Renal cortex interstitium (tissue), 11 donors: ENCODE data around the gene UNC13A. TPM values are rescaled to one million over a fixed set of nuclear protein-coding genes. Genes with fewer than 3 reads are reported as not detected.
"Not testable (repeated sequence)": the region's sequence is repeated elsewhere in the genome, so short reads cannot be mapped to it uniquely, and the experiment has no call there.

Source experiments
- DNase-seq, 11 donors: peaks; one replicate each; pipeline ENCODE4 v3.0.0-alpha.2; 2013; ENCODE audit warnings: low read depth in 9 of 11, low spot score in 4 of 11; ENCODE audit errors: extremely low read depth in 1 of 11
- polyA plus RNA-seq, 3 donors: library from polyadenylated mRNA; unstranded; fragments of 120-200 nt; gene quantifications; one replicate each; pipeline ENCODE4 v1.2.1, GENCODE V29; 2013; ENCODE audit not compliant: insufficient read length in 3 of 3

Gene UNC13A
- polyA plus RNA-seq, 3 donors = 0.18 to 0.26 (median 0.19) TPM

DNA sequence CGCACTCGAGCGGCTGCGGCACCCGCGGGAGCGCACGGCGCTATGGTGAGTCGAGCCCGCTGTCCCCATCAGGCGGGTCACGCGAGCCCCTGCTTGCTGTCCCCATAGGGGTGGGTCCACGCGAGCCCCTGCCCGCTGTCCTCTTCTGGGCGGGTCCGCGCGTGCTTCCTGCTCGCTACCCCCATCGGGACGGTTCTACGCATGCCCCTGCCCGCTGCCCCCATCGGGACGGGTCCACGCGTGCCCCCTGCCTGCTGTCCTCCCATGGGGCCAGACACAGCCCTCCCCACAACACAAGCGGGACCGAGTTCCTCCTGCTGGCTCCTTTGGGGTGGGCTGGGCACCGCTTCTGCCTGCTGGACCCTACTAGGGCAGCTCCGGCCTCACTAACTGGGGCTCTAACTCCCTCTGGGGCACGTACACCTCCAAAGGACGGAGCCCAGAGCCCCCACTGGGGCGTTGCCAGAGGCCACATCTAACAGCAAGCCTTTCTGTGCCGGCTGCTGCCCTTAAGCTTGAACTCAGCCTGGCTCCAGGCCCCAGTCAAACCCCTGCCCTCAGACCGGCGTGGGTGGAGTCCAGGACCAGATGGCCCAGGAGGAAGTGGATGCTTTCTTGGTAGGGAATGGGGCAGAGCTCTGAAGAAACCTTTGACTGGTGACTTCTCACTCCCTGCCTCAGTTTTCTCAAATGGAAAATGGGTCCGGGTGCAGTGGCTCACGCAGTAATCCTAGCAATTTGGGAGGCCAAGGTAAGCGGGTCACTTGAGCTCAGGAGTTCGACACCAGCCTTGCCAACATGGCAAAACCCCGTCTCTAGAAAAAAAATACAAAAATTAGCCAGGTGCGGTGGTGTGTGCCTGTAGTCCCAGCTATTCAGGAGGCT is 132.0 kb downstream of the UNC13A start:
- DNase-seq = no peak

DNA sequence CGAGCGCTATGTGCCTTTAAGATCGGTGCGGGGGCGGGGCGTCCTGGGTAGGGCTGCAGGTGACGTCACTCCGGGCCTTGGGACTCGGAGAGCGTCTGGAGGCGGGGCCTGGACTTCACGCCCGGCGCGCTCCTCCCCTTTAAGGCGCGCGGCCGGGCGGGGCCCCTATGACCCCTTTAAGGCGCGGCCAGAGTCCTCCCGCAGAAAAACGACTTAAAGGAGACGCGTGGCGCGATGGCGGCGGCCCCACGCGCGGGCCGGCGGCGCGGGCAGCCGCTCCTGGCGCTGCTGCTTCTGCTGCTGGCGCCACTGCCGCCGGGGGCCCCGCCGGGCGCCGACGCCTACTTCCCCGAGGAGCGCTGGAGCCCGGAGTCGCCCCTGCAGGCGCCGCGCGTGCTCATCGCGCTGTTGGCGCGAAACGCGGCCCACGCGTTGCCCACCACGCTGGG is 132.7 kb downstream of the UNC13A start, which contains the start of gene COLGALT1:
Gene COLGALT1 (plus strand): TSS at position 170 of the 449 bp plus-strand sequence. CDS start 65 bp downstream, at position 235.
- peak; percentile 81 to 97 (median 94) for DNase-seq

DNA sequence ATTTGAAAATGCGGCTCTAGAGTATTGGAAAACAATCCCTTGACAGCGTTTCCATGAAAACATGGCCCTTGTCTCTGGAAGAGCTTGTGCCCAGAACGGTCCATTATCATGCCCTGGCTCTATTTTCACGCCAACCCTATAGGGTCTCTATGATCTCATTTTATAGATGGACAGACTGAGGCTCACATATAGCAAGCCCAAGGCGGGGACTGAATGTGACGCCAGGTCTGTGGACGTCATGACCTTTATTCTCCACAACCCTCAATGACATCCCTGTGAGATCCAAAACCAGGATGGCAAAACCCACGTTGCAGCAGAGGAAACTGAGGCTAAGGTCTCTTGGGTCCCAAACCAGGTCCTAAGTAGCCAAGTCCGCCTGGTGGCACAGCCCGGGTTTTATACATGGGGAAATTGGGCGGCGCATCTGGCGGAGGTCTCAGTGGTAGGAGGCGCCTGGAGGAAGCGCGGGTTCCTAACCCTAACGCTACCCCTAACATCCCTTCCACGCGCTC is 133.1 kb downstream of the UNC13A start:
- DNase-seq = no peak

DNA sequence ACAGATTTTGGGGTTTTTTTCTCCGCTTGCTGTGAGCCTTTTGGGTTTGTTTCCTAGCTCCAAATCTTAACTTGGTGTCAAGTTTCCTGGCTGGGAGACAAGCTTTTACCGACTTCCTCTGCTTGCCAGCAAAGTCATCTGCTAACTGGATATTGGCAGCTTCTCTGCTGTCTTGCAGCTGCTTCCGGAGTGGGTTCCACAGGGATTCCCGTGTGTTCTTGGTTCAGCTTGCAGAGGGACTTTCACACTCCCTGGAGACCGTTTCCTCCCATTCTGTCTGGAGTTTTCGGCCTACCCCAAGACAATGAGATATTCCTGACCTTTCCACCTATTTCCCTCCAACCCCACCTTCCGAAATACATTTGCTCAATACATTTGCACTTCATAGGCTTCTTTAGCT is 134.9 kb downstream of the UNC13A start:
- peak in 2 of 11 donors; percentile 36 to 48 for DNase-seq

DNA sequence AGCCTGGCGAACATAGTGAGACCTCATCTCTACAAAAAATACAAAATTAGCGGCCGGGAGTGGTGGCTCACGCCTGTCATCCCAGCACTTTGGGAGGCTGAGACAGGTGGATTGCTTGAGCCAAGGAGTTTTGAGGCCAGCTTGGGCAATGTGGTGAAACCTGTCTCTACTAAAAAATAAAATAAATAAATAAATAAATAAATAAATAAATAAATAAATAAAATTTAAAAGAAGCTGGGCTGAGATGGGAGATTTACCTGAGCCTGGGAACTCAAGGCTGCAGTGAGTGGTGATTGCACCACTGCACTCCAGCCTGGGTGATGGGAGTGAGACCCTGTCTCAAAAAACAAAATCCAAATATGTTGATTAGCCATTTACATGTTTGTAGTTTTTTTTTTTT is 135.4 kb downstream of the UNC13A start:
- not testable (repeated sequence) for DNase-seq

Other genes starting within 250 kb of the UNC13A start
- 1 to 10 TPM; 2.8 to 4.1 (median 3.3) TPM for gene TMEM221, start 239.7 kb downstream of the UNC13A start, polyA plus RNA-seq
- under 1 TPM in 2 of 3 donors, not detected in 1; 0.26 to 0.64 TPM for gene NXNL1, start 227.4 kb downstream of the UNC13A start, polyA plus RNA-seq
- gene SLC27A1, start 217.8 kb downstream of the UNC13A start, polyA plus RNA-seq = 10 to 100 TPM; 12.0 to 22.2 (median 14.9) TPM
- gene PGLS, start 176.7 kb downstream of the UNC13A start, polyA plus RNA-seq = 10 to 100 TPM; 52.5 to 82.6 (median 73.5) TPM
- gene COLGALT1, start 132.7 kb downstream of the UNC13A start, polyA plus RNA-seq = 10 to 100 TPM; 44.8 to 58.0 (median 52.9) TPM
- 10 to 100 TPM; 33.9 to 40.7 (median 39.4) TPM for gene MAP1S, start 31.1 kb upstream of the UNC13A start, polyA plus RNA-seq
- 1 to 10 TPM; 2.2 to 3.1 (median 2.4) TPM for gene FCHO1, start 63.1 kb upstream of the UNC13A start, polyA plus RNA-seq
- 1 to 10 TPM; 7.3 to 8.8 (median 7.4) TPM for gene B3GNT3, start 106.8 kb upstream of the UNC13A start, polyA plus RNA-seq
- under 1 TPM; 0.25 to 0.75 (median 0.61) TPM for gene INSL3, start 133.2 kb upstream of the UNC13A start, polyA plus RNA-seq
- gene JAK3, start 159.6 kb upstream of the UNC13A start, polyA plus RNA-seq = 1 to 10 TPM; 3.2 to 4.5 (median 3.3) TPM
- gene RPL18A, start 171.6 kb upstream of the UNC13A start, polyA plus RNA-seq = 1,000 to 10,000 TPM in 2 of 3 donors, 100 to 1,000 TPM in 1; 861 to 1,272 (median 1,083) TPM
- under 1 TPM; 0.05 to 0.07 (median 0.06) TPM for gene SLC5A5, start 183.6 kb upstream of the UNC13A start, polyA plus RNA-seq
- 10 to 100 TPM; 46.5 to 87.2 (median 70.7) TPM for gene CCDC124, start 244.7 kb upstream of the UNC13A start, polyA plus RNA-seq